H9 (cell line): ENCODE data around the gene ZMYM3. TPM values are rescaled to one million over a fixed set of nuclear protein-coding genes. Genes with fewer than 3 reads are reported as not detected.
"Not testable (repeated sequence)": the region's sequence is repeated elsewhere in the genome, so short reads cannot be mapped to it uniquely, and the experiment has no call there.

ENCODE experiments used
- DNase-seq: peaks from one replicate; pipeline ENCODE4 v3.0.0-alpha.2; 2017
- H2AFZ ChIP-seq: one replicate; pipeline ENCODE4 v1.6.1; 2013; ENCODE audit warnings: mild to moderate bottlenecking, low read length, control low read depth, moderate library complexity
- H2AK5ac ChIP-seq: 2 replicates; pipeline ENCODE4 v1.6.1; 2013; ENCODE audit warnings: low read length, control low read depth, mixed read lengths; ENCODE audit not compliant: insufficient read length
- H2BK120ac ChIP-seq: one replicate; pipeline ENCODE4 v1.6.1; 2013; ENCODE audit warnings: low read depth, mild to moderate bottlenecking, low read length, control low read depth, inconsistent platforms; ENCODE audit not compliant: poor library complexity, severe bottlenecking
- H2BK12ac ChIP-seq: 2 replicates; pipeline ENCODE4 v1.6.1; 2013; ENCODE audit warnings: low read length, control low read depth, mixed read lengths, low read depth; ENCODE audit not compliant: insufficient read length
- H2BK15ac ChIP-seq: 2 replicates; pipeline ENCODE4 v1.6.1; 2013; ENCODE audit warnings: low read depth, low read length, control low read depth
- H2BK20ac ChIP-seq: one replicate; pipeline ENCODE4 v1.6.1; 2013; ENCODE audit warnings: low read depth, mild to moderate bottlenecking, low read length, control low read depth, inconsistent platforms; ENCODE audit not compliant: poor library complexity, severe bottlenecking
- H2BK5ac ChIP-seq: 2 replicates; pipeline ENCODE4 v1.6.1; 2013; ENCODE audit warnings: low read length, control low read depth, mixed read lengths; ENCODE audit not compliant: insufficient read length
- H3K14ac ChIP-seq: 2 replicates; pipeline ENCODE4 v1.6.1; 2013; ENCODE audit warnings: low read length, control low read depth; ENCODE audit not compliant: insufficient read depth
- H3K18ac ChIP-seq: 2 replicates; pipeline ENCODE4 v1.6.1; 2013; ENCODE audit warnings: low read depth, mild to moderate bottlenecking, mixed read lengths, low read length, control low read depth; ENCODE audit not compliant: insufficient read length
- H3K23ac ChIP-seq: 2 replicates; pipeline ENCODE4 v1.6.1; 2013; ENCODE audit warnings: low read length, control low read depth, mixed read lengths, low read depth; ENCODE audit not compliant: insufficient read length
- H3K23me2 ChIP-seq: 2 replicates; pipeline ENCODE4 v1.6.1; 2013; ENCODE audit warnings: low read depth, mild to moderate bottlenecking, mixed read lengths, low read length, control low read depth; ENCODE audit not compliant: insufficient read length, poor library complexity, severe bottlenecking
- H3K27ac ChIP-seq: 2 replicates; pipeline ENCODE4 v1.5.1; 2013; ENCODE audit warnings: low read length, control low read depth, mixed read lengths, low read depth; ENCODE audit not compliant: insufficient read length
- H3K27me3 ChIP-seq: 2 replicates; pipeline ENCODE4 v1.6.1; 2013; ENCODE audit warnings: low read length, control low read depth, inconsistent platforms; ENCODE audit not compliant: insufficient read depth
- H3K4ac ChIP-seq: 2 replicates; pipeline ENCODE4 v1.6.1; 2013; ENCODE audit warnings: low read depth, mild to moderate bottlenecking, control low read depth, inconsistent platforms, low read length, moderate library complexity
- H3K4me1 ChIP-seq: 2 replicates; pipeline ENCODE4 v1.6.1; 2013; ENCODE audit warnings: low read length, control low read depth, inconsistent platforms; ENCODE audit not compliant: insufficient read depth
- H3K4me2 ChIP-seq: 2 replicates; pipeline ENCODE4 v1.6.1; 2013; ENCODE audit warnings: low read length, control low read depth, mixed read lengths; ENCODE audit not compliant: insufficient read length, insufficient read depth
- H3K56ac ChIP-seq: 2 replicates; pipeline ENCODE4 v1.6.1; 2013; ENCODE audit warnings: low read depth, mild to moderate bottlenecking, mixed read lengths, low read length, control low read depth; ENCODE audit not compliant: insufficient read length
- H3K79me1 ChIP-seq: 2 replicates; pipeline ENCODE4 v1.6.1; 2013; ENCODE audit warnings: low read depth, mild to moderate bottlenecking, moderate library complexity, low read length, control low read depth, inconsistent platforms; ENCODE audit not compliant: insufficient read depth, poor library complexity, severe bottlenecking
- H3K79me2 ChIP-seq: 2 replicates; pipeline ENCODE4 v1.6.1; 2013; ENCODE audit warnings: low read length, control low read depth, inconsistent platforms; ENCODE audit not compliant: insufficient read depth
- H3K9ac ChIP-seq: 2 replicates; pipeline ENCODE4 v1.6.1; 2013; ENCODE audit warnings: low read length, control low read depth, mixed read lengths; ENCODE audit not compliant: insufficient read length; ENCODE audit errors: extremely low read depth
- H3K9me3 ChIP-seq: one replicate; pipeline ENCODE4 v1.6.1; 2013; ENCODE audit warnings: low read depth, low read length, inconsistent platforms; ENCODE audit not compliant: control insufficient read depth
- H3T11ph ChIP-seq: one replicate; pipeline ENCODE4 v1.6.1; 2013; ENCODE audit warnings: mild to moderate bottlenecking, low read length, control low read depth, inconsistent platforms
- H4K20me1 ChIP-seq: one replicate; pipeline ENCODE4 v1.6.1; 2013; ENCODE audit not compliant: control insufficient read depth, insufficient read length, insufficient read depth
- H4K5ac ChIP-seq: 2 replicates; pipeline ENCODE4 v1.6.1; 2013; ENCODE audit warnings: low read depth, mild to moderate bottlenecking, mixed read lengths, low read length, control low read depth; ENCODE audit not compliant: insufficient read length
- H4K8ac ChIP-seq: replicated peaks from 2 replicates; pipeline ENCODE4 v1.6.1; 2013; ENCODE audit warnings: low read length, control low read depth, mixed read lengths, low read depth; ENCODE audit not compliant: insufficient read length
- H4K91ac ChIP-seq: 2 replicates; pipeline ENCODE4 v1.6.1; 2013; ENCODE audit warnings: low read depth, mild to moderate bottlenecking, moderate library complexity, mixed read lengths, low read length, control low read depth; ENCODE audit not compliant: insufficient read length
- H3K27ac Mint-ChIP-seq, 3 experiments: 2 replicates in 2 of 3; 3 replicates in 1 of 3; pipeline ENCODE4 v1.8.0; 2020 to 2021; ENCODE audit warnings: mixed read lengths in 3 of 3, mild to moderate bottlenecking in 1 of 3, moderate library complexity in 1 of 3
- H3K27me3 Mint-ChIP-seq: 2 replicates; pipeline ENCODE4 v1.8.0; 2021; ENCODE audit warnings: low read depth, mild to moderate bottlenecking, moderate library complexity, mixed read lengths
- H3K36me3 Mint-ChIP-seq, 3 experiments: 2 replicates in 2 of 3; 3 replicates in 1 of 3; pipeline ENCODE4 v1.8.0; 2020 to 2021; ENCODE audit warnings: low read depth in 3 of 3, mixed read lengths in 3 of 3; ENCODE audit not compliant: insufficient read depth in 1 of 3
- H3K4me1 Mint-ChIP-seq, 2 experiments: 2 replicates each; pipeline ENCODE4 v1.8.0; 2020; ENCODE audit warnings: mixed read lengths in 2 of 2
- H3K4me3 Mint-ChIP-seq, 2 experiments: 2 replicates in 1 of 2; 3 replicates in 1 of 2; pipeline ENCODE4 v1.8.0; 2020 to 2021; ENCODE audit warnings: mild to moderate bottlenecking in 2 of 2, mixed read lengths in 2 of 2, moderate library complexity in 1 of 2
- H3K9me3 Mint-ChIP-seq, 2 experiments: 2 replicates in 1 of 2; 3 replicates in 1 of 2; pipeline ENCODE4 v1.8.0; 2020; ENCODE audit warnings: mild to moderate bottlenecking in 2 of 2, mixed read lengths in 2 of 2, moderate library complexity in 1 of 2
- WGBS: extraction: QIAGEN DNeasy Blood & Tissue Kit; methylation state at CpG from one replicate; pipeline ENCODE4 v1.1.7; 2013; ENCODE audit warnings: missing lambda C conversion rate, low lambda C conversion rate, mixed read lengths; ENCODE audit not compliant: insufficient read length; ENCODE audit errors: extremely low coverage; 5-methylcytosine and 5-hydroxymethylcytosine counted together
- total RNA-seq: library from RNA; stranded (reverse); gene quantifications from 2 replicates; pipeline ENCODE4 v1.2.1, GENCODE V29; 2021
- TF ChIP-seq, protein P1 (sequence below): fragments of 200-600 bp; sonication (generic); conservative IDR thresholded peaks from 3 replicates; pipeline ENCODE4 v1.8.0; 2021; ENCODE audit warnings: antibody characterized with exemption, mild to moderate bottlenecking

The ZMYM3 gene
- total RNA-seq, 1 experiment from 2014 or later = 86.5 TPM

DNA sequence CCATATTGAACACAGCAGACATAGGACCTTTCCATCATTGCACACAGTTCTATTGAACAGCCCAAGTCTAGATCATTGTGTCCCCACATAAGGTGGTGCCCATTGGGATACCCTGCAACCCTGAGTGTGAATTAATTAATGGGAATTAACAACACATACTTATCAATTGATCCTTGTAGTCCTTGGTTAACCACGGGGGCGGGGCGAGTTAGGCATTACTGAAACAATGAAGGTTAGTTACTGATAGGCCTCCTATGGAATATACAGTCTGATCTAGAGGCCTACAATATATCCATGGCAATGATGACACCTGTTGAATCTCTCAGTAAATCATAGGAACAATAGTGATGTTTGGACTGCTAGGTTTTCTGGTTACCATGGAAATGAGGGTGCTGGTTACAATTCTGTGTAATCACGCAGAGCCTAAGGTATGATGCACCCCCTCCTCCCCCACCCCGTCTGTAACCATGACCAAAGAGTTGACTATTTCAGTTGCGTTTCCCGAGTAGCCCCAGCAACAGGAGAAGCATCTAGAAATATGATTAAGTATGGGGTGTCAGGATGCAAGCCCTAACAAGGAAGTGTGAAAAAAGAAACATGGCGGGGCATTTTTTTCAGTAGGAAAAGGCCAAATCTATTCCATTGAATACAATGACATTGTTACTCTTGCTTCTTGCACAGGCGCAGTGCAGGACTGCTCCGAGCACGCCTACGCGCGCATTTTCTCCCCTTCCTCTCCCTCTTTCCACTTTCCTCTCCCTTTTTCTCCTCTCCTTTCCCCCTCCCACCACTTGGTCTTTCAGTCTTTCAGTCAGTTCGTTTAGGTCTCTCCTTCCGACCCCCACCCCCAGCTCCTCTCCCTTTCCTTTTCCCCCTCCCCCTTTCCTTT is 28.8 kb upstream of the ZMYM3 start:
- Histone ChIP-seq H4K8ac (no peak overlapping the region), H2BK15ac (no peak overlapping the region), H3K79me2 (peaks cover 31% of the 10 kb centered on the region; the same call in 1 of the 2 replicates), H4K20me1 (no peaks in the 10 kb centered on the region), H2BK20ac (no peak overlapping the region), H3K27me3 (no peaks in the 10 kb centered on the region), H3K9me3 (peaks cover 30% of the 10 kb centered on the region), H3K27ac (peak overlapping the region; percentile 49), H3K79me1 (no peaks in the 10 kb centered on the region), H2BK12ac (no peak overlapping the region), H3K4ac (no peak overlapping the region; the same call in 1 of the 2 replicates), H2AK5ac (no peak overlapping the region), H4K91ac (no peak overlapping the region), H3K56ac (no peak overlapping the region), H3K18ac (peak overlapping the region; percentile 58), H3K23ac (no peak overlapping the region), H2AFZ (no peak overlapping the region), H3K4me1 (no peaks in the 10 kb centered on the region), H2BK120ac (no peak overlapping the region), H3K23me2 (no peaks in the 10 kb centered on the region), H3K9ac (no peak overlapping the region), H4K5ac (no peak overlapping the region), H2BK5ac (no peak overlapping the region), H3K14ac (peak overlapping the region; percentile 11; the same call in 1 of the 2 replicates), H3T11ph (peak overlapping the region; percentile 56), H3K4me2 (peak overlapping the region; percentile 33)
- Mint-ChIP-seq H3K27me3 (no peaks in the 10 kb centered on the region), H3K4me3 (peak overlapping the region; percentile 95), H3K27ac (peak overlapping the region; percentile 97 to 100 (median 99)), H3K9me3 (peaks cover 55 to 62% of the 10 kb centered on the region in 2 experiments), H3K4me1 (peaks cover 0 to 21% of the 10 kb centered on the region in 2 experiments; a peak in 3 of 4 replicates), H3K36me3 (peaks cover 19 to 42% (median 35%) of the 10 kb centered on the region in 3 experiments)
- no peak for DNase-seq
- no CpG with 5 or more reads among the region's 16 CpGs for WGBS
- TF ChIP-seq, protein P1, sequence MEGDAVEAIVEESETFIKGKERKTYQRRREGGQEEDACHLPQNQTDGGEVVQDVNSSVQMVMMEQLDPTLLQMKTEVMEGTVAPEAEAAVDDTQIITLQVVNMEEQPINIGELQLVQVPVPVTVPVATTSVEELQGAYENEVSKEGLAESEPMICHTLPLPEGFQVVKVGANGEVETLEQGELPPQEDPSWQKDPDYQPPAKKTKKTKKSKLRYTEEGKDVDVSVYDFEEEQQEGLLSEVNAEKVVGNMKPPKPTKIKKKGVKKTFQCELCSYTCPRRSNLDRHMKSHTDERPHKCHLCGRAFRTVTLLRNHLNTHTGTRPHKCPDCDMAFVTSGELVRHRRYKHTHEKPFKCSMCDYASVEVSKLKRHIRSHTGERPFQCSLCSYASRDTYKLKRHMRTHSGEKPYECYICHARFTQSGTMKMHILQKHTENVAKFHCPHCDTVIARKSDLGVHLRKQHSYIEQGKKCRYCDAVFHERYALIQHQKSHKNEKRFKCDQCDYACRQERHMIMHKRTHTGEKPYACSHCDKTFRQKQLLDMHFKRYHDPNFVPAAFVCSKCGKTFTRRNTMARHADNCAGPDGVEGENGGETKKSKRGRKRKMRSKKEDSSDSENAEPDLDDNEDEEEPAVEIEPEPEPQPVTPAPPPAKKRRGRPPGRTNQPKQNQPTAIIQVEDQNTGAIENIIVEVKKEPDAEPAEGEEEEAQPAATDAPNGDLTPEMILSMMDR = no peak

DNA sequence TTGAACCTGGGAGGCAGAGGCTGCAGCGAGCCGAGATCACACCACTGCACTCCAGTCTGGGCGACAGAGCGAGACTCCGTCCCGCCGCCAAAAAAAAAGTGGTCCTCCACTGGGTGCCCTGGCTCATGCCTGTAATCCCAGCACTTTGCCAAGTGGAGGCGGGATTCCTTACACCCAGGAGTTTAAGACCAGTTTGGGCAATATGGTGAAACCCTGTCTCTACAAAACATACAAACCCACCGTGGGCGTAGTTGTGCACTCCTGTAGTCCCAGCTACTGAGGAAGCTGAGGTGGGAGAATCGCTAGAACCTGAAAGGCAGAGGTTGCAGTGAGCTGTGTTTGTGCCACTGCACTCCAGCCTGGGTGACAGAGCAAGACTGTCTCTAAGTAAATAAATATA is 27.4 kb upstream of the ZMYM3 start:
- H2BK12ac ChIP-seq, H2AFZ ChIP-seq, H3K56ac ChIP-seq, H3K23ac ChIP-seq, H4K91ac ChIP-seq, H3K79me1 ChIP-seq, H3K4me1 ChIP-seq, H3K4ac ChIP-seq, H3K27ac ChIP-seq, H3K27me3 Mint-ChIP-seq, H2BK20ac ChIP-seq, H2AK5ac ChIP-seq, H4K5ac ChIP-seq, H3K4me2 ChIP-seq, H4K20me1 ChIP-seq, H3K27ac Mint-ChIP-seq, H3K4me3 Mint-ChIP-seq, H3K14ac ChIP-seq, H2BK15ac ChIP-seq, H2BK120ac ChIP-seq, H3K27me3 ChIP-seq, H2BK5ac ChIP-seq, H4K8ac ChIP-seq, H3K9ac ChIP-seq, H3K18ac ChIP-seq, H3T11ph ChIP-seq, DNase-seq, H3K23me2 ChIP-seq: not testable (repeated sequence)
- H3K9me3 Mint-ChIP-seq = peaks cover 61 to 66% of the 10 kb centered on the region in 2 experiments
- peaks cover 23% of the 10 kb centered on the region; the same call in 1 of the 2 replicates for H3K79me2 ChIP-seq
- H3K9me3 ChIP-seq = peaks cover 30% of the 10 kb centered on the region
- H3K36me3 Mint-ChIP-seq = peaks cover 17 to 35% (median 26%) of the 10 kb centered on the region in 3 experiments
- H3K4me1 Mint-ChIP-seq = peaks cover 0 to 18% of the 10 kb centered on the region in 2 experiments; a peak in 3 of 4 replicates
- WGBS = no CpG with 5 or more reads among the region's 11 CpGs
